Neural progenitor cell (in vitro differentiated cells): ENCODE data around the gene ARID5B. TPM values are rescaled to one million over a fixed set of nuclear protein-coding genes. Genes with fewer than 3 reads are reported as not detected.

Source experiments
- DNase-seq: peaks from one replicate; pipeline ENCODE4 v3.0.0-alpha.2; 2016; ENCODE audit warnings: low spot score
- H2AFZ ChIP-seq: fragments of 200-600 bp; sonication (generic); replicated peaks from 2 replicates; pipeline ENCODE4 v1.6.1; 2016; ENCODE audit warnings: antibody characterized with exemption
- H3F3A ChIP-seq: fragments of 200-600 bp; sonication (generic); 2 replicates; pipeline ENCODE4 v1.6.1; 2016; ENCODE audit warnings: antibody characterized with exemption, low read depth
- H3K27ac ChIP-seq: fragments of 200-600 bp; sonication (generic); 2 replicates; pipeline ENCODE4 v1.5.1; 2016; ENCODE audit warnings: mild to moderate bottlenecking
- H3K27me3 ChIP-seq: fragments of 200-600 bp; sonication (generic); 2 replicates; pipeline ENCODE4 v1.6.1; 2016; ENCODE audit warnings: mild to moderate bottlenecking, moderate library complexity
- H3K36me3 ChIP-seq: fragments of 200-600 bp; sonication (generic); 2 replicates; pipeline ENCODE4 v1.5.1; 2016
- H3K4me1 ChIP-seq: fragments of 200-600 bp; sonication (generic); 2 replicates; pipeline ENCODE4 v1.6.1; 2016; ENCODE audit warnings: mixed run types
- H3K4me2 ChIP-seq: fragments of 200-600 bp; sonication (generic); 2 replicates; pipeline ENCODE4 v1.6.1; 2016
- H3K4me3 ChIP-seq: fragments of 200-600 bp; sonication (generic); 2 replicates; pipeline ENCODE4 v1.5.1; 2016
- H3K79me2 ChIP-seq: fragments of 200-600 bp; sonication (generic); 2 replicates; pipeline ENCODE4 v1.6.1; 2016; ENCODE audit warnings: low read depth
- H3K9ac ChIP-seq: fragments of 200-600 bp; sonication (generic); 2 replicates; pipeline ENCODE4 v1.6.1; 2016
- H3K9me3 ChIP-seq: fragments of 200-600 bp; sonication (generic); 2 replicates; pipeline ENCODE4 v1.5.1; 2016; ENCODE audit warnings: low read depth
- H4K20me1 ChIP-seq: fragments of 200-600 bp; sonication (generic); 2 replicates; pipeline ENCODE4 v1.6.1; 2016; ENCODE audit warnings: low read depth
- H3K27ac Mint-ChIP-seq: 3 replicates; pipeline ENCODE4 v1.8.0; 2021; ENCODE audit warnings: mixed read lengths
- H3K27me3 Mint-ChIP-seq: 2 replicates; pipeline ENCODE4 v1.8.0; 2022; ENCODE audit warnings: low read depth, mild to moderate bottlenecking, inconsistent platforms, moderate library complexity, mixed read lengths; ENCODE audit not compliant: insufficient read depth
- H3K36me3 Mint-ChIP-seq: 3 replicates; pipeline ENCODE4 v1.8.0; 2021; ENCODE audit warnings: mixed read lengths
- H3K4me1 Mint-ChIP-seq: 3 replicates; pipeline ENCODE4 v1.8.0; 2021; ENCODE audit warnings: mixed read lengths
- H3K4me3 Mint-ChIP-seq: 3 replicates; pipeline ENCODE4 v1.8.0; 2021; ENCODE audit warnings: mild to moderate bottlenecking, moderate library complexity, mixed read lengths
- H3K9me3 Mint-ChIP-seq: 3 replicates; pipeline ENCODE4 v1.8.0; 2020; ENCODE audit warnings: mixed read lengths
- CTCF ChIP-seq: fragments of 200-600 bp; sonication (generic); IDR thresholded peaks from 2 replicates; pipeline ENCODE4 v1.5.1; 2017; ENCODE audit warnings: antibody characterized with exemption, mild to moderate bottlenecking
- EZH2 ChIP-seq: fragments of 200-600 bp; sonication (generic); IDR thresholded peaks from 2 replicates; pipeline ENCODE4 v1.6.1; 2017; ENCODE audit warnings: antibody characterized with exemption, mild to moderate bottlenecking, moderate library complexity
- EZH2phosphoT487 ChIP-seq: fragments of 200-600 bp; sonication (generic); IDR thresholded peaks from 2 replicates; pipeline ENCODE4 v1.6.1; 2017; ENCODE audit warnings: antibody characterized with exemption
- total RNA-seq: library from RNA; depleted of rRNA; stranded (reverse); fragments of >200 nt; gene quantifications from 2 replicates; pipeline ENCODE4 v1.2.3, GENCODE V29; 2015; ENCODE audit warnings: low replicate concordance

The ARID5B gene
- total RNA-seq, 1 donor from 2014 or later: 1.5 TPM

- Histone ChIP-seq H3K36me3 (no peaks in the 10 kb centered on the region), H2AFZ (no peak overlapping the region), H3K4me2 (no peak overlapping the region), H3F3A (no peaks in the 10 kb centered on the region), H3K4me3 (no peak overlapping the region), H3K4me1 (no peaks in the 10 kb centered on the region), H3K9ac (no peak overlapping the region), H3K27ac (no peak overlapping the region), H4K20me1 (no peaks in the 10 kb centered on the region), H3K79me2 (no peaks in the 10 kb centered on the region), H3K9me3 (no peaks in the 10 kb centered on the region), H3K27me3 (no peaks in the 10 kb centered on the region)
- no peak for DNase-seq
- no peaks in the 10 kb centered on the region for H3K27me3 Mint-ChIP-seq
- TF ChIP-seq CTCF (no peak), EZH2phosphoT487 (no peak), EZH2 (no peak)
- peaks cover 22% of the 10 kb centered on the region for H3K36me3 Mint-ChIP-seq
- H3K4me3 Mint-ChIP-seq: no peak overlapping the region
- H3K9me3 Mint-ChIP-seq: no peaks in the 10 kb centered on the region
- H3K27ac Mint-ChIP-seq: no peak overlapping the region
- peaks cover 34% of the 10 kb centered on the region for H3K4me1 Mint-ChIP-seq
Observed at GRCh38 chr10:62085821-62086220, 184.3 kb downstream of the ARID5B start.

GRCh38 chr10:62087329-62087728, 185.8 kb downstream of the ARID5B start:
- no peak for TF ChIP-seq EZH2phosphoT487
- TF ChIP-seq CTCF: no peak
- no peak for TF ChIP-seq EZH2
- Histone ChIP-seq H2AFZ (no peak overlapping the region), H3K4me3 (no peak overlapping the region), H3K4me1 (no peaks in the 10 kb centered on the region), H4K20me1 (no peaks in the 10 kb centered on the region), H3K4me2 (no peak overlapping the region), H3F3A (no peaks in the 10 kb centered on the region), H3K27me3 (no peaks in the 10 kb centered on the region), H3K9ac (no peak overlapping the region), H3K9me3 (no peaks in the 10 kb centered on the region), H3K36me3 (no peaks in the 10 kb centered on the region), H3K79me2 (no peaks in the 10 kb centered on the region), H3K27ac (no peak overlapping the region)
- Mint-ChIP-seq H3K4me3 (no peak overlapping the region), H3K9me3 (no peaks in the 10 kb centered on the region), H3K36me3 (peaks cover 32% of the 10 kb centered on the region), H3K27me3 (no peaks in the 10 kb centered on the region), H3K4me1 (peaks cover 19% of the 10 kb centered on the region), H3K27ac (no peak overlapping the region)
- DNase-seq: no peak

DNA sequence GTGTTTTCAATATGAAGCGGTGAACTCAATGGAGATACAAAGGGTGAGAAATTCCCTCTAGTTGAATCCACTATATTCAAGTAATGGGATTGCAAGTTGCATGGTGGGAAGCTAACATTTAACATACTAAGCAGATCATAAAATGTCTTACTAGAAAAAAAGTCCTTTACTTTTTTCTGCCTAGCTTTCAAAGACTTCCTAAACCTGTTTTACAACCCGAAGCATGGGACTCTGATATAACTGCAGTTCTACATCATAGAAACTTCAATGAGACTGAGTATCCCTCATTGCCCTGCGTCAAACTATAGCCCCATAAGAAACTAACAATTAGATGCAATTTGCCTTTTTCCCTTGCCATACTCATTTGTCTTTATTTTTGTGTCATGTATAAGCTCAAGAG, 187.3 kb downstream of the ARID5B start:
- H3K27ac Mint-ChIP-seq: no peak overlapping the region
- Histone ChIP-seq H2AFZ (no peak overlapping the region), H3K27ac (no peak overlapping the region), H3K9ac (no peak overlapping the region), H3K36me3 (no peaks in the 10 kb centered on the region), H3K4me1 (no peaks in the 10 kb centered on the region), H3K9me3 (no peaks in the 10 kb centered on the region), H4K20me1 (no peaks in the 10 kb centered on the region), H3K4me3 (no peak overlapping the region), H3K79me2 (no peaks in the 10 kb centered on the region), H3K4me2 (no peak overlapping the region), H3K27me3 (no peaks in the 10 kb centered on the region), H3F3A (no peaks in the 10 kb centered on the region)
- H3K27me3 Mint-ChIP-seq: no peaks in the 10 kb centered on the region
- H3K4me1 Mint-ChIP-seq: peaks cover 4% of the 10 kb centered on the region
- peaks cover 37% of the 10 kb centered on the region for H3K36me3 Mint-ChIP-seq
- no peak for TF ChIP-seq CTCF
- TF ChIP-seq EZH2phosphoT487: no peak
- TF ChIP-seq EZH2: no peak
- no peak overlapping the region for H3K4me3 Mint-ChIP-seq
- no peaks in the 10 kb centered on the region for H3K9me3 Mint-ChIP-seq
- DNase-seq: no peak
